Pancreas (tissue), 10 donors: ENCODE measurements around the gene SMURF2. TPM values are rescaled to one million over a fixed set of nuclear protein-coding genes. Genes with fewer than 3 reads are reported as not detected.

Experiments used
- ATAC-seq, 4 donors: fragments of 200-7000 bp; cut with Tn5 transposase; one replicate each; pipeline versions ENCODE4 v1.8.0 to v1.9.1; 2020; ENCODE audit warnings: mild to moderate bottlenecking in 4 of 4, moderate library complexity in 4 of 4
- DNase-seq, 6 donors: peaks; one replicate each; pipeline ENCODE4 v3.0.0-alpha.2; 2020
- FAIRE-seq: peaks from 2 replicates; lab custom pipeline; 2012; peaks lifted over from hg19 to GRCh38; lab: Jason Lieb, UNC
- H3K27ac ChIP-seq, 4 donors: fragments of 200-600 bp; sonication (generic); 1 replicate in 3 of 4; 2 replicates in 1 of 4; pipeline versions ENCODE4 v1.5.0 to v1.8.0; 2020
- H3K27me3 ChIP-seq, 4 donors: fragments of 200-600 bp; one replicate each; pipeline ENCODE4 v1.8.0; 2021
- H3K36me3 ChIP-seq, 3 donors: fragments of 200-600 bp; sonication (generic) in 1 of 3; one replicate each; pipeline versions ENCODE4 v1.5.0 to v1.8.0; 2020 to 2021
- H3K4me1 ChIP-seq, 3 donors: fragments of 200-600 bp; one replicate each; pipeline ENCODE4 v1.8.0; 2021
- H3K4me3 ChIP-seq, 4 donors: fragments of 200-600 bp; sonication (generic) in 2 of 4; one replicate each; pipeline versions ENCODE4 v1.5.0 to v1.8.0; 2020 to 2021
- H3K9me3 ChIP-seq, 4 donors: fragments of 200-600 bp; one replicate each; pipeline ENCODE4 v1.8.0; 2021
- WGBS, 2 donors: extraction: QIAGEN DNeasy Blood & Tissue Kit; methylation state at CpG; one replicate each; pipeline ENCODE4 v1.1.7; 2013; 5-methylcytosine and 5-hydroxymethylcytosine counted together
- intact Hi-C, 3 donors: fragments of 100-400 bp; cut with DNase I; formaldehyde crosslinking; loops; one replicate each; pipeline versions ENCODE4 v1.11.1 to v1.14.2; 2022
- polyA plus RNA-seq, 2 donors: library from polyadenylated mRNA; stranded (reverse); fragments of 200-250 nt; gene quantifications; one replicate each; pipeline ENCODE4 v1.2.3, GENCODE V29; 2013
- total RNA-seq, 6 donors: library from RNA; stranded (reverse); fragmentation: NEBNext Ultra II Directional in 4 of 6; extraction: Animal tissue kit (Norgen Biotek cat#: 25700) in 4 of 6; gene quantifications; one replicate each; pipeline versions ENCODE4 v1.2.1 to v1.2.4, GENCODE V29; 2021 to 2023
- TF ChIP-seq, protein P1 (sequence below), 4 donors: fragments of 200-600 bp; sonication (generic) in 3 of 4; IDR thresholded peaks; one replicate each; pipeline versions ENCODE4 v1.5.0 to v1.8.0; 2021; ENCODE audit warnings: antibody characterized with exemption in 4 of 4
- donor health status: healthy with polysubstance abuse.
- donor health status: DM: no; HTN: no; CAD: no; lungs with moderate emphysema.
- donor health status: DM: no; HTN: no; CAD: no.
- donor health status: control.
- donor health status: control.
- donor health status: Bipolar disorder and iron deficiency.
- donor health status: DM: yes; HTN: yes; CAD: no.
- donor health status: DM: no; HTN: no; CAD: no.
- donor health status: DM: no; HTN: no; CAD: no.
- donor health status: DM: yes; HTN: yes; CAD: no.

SMURF2 gene
- total and polyA plus RNA-seq, 8 donors = 3.0 to 17.1 (median 8.0) TPM

GRCh38 chr17:64657610-64658125 is 4.4 kb downstream of the SMURF2 start:
- FAIRE-seq (no peak), DNase-seq (no peak), ATAC-seq (no peak)
- Histone ChIP-seq H3K9me3 (no peaks in the 10 kb centered on the region), H3K4me3 (no peak overlapping the region), H3K27me3 (no peaks in the 10 kb centered on the region), H3K27ac (no peak overlapping the region), H3K36me3 (no peaks in the 10 kb centered on the region), H3K4me1 (peaks cover 0 to 26% (median 17%) of the 10 kb centered on the region in 3 donors)
- TF ChIP-seq, protein P1, sequence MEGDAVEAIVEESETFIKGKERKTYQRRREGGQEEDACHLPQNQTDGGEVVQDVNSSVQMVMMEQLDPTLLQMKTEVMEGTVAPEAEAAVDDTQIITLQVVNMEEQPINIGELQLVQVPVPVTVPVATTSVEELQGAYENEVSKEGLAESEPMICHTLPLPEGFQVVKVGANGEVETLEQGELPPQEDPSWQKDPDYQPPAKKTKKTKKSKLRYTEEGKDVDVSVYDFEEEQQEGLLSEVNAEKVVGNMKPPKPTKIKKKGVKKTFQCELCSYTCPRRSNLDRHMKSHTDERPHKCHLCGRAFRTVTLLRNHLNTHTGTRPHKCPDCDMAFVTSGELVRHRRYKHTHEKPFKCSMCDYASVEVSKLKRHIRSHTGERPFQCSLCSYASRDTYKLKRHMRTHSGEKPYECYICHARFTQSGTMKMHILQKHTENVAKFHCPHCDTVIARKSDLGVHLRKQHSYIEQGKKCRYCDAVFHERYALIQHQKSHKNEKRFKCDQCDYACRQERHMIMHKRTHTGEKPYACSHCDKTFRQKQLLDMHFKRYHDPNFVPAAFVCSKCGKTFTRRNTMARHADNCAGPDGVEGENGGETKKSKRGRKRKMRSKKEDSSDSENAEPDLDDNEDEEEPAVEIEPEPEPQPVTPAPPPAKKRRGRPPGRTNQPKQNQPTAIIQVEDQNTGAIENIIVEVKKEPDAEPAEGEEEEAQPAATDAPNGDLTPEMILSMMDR (IDR thresholded peaks at IDR 0.05) = no peak
- intact Hi-C loops = loop anchor here in 1 of 3 donors (5.0 kb wide), 1 partner anchor 160 kb away; the partner anchor contains the start of gene POLG2
- 68 to 72% methylated on average over 6 of the region's 6 CpGs for WGBS, 2 donors

DNA sequence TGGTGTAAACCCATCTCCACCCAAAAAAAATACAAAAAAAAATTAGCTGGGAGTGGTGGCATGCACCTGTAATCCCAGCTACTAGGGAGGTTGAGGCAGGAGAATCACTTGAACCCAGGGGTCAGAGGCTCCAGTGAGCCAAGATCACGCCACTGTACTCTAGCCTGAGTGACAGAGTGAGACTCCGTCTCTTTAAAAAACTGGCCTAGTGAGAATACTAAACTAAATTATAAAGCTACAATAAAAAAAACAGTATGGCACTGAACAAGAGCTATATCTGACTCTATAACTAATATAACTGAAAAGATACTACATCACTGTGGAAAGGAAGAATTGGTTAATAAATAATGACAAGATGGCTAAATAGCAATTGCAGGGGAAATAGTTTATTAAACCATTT is 6.4 kb downstream of the SMURF2 start:
- Histone ChIP-seq H3K9me3 (no peaks in the 10 kb centered on the region), H3K27ac (no peak overlapping the region), H3K27me3 (no peaks in the 10 kb centered on the region), H3K36me3 (no peaks in the 10 kb centered on the region), H3K4me1 (peaks cover 0 to 26% (median 17%) of the 10 kb centered on the region in 3 donors), H3K4me3 (no peak overlapping the region)
- TF ChIP-seq, protein P1 (IDR thresholded peaks at IDR 0.05) = no peak
- FAIRE-seq (no peak), DNase-seq (no peak), ATAC-seq (no peak)
- intact Hi-C loops = loop anchor here in 1 of 3 donors (5.0 kb wide), 1 partner anchor 158 kb away; the partner anchor contains the start of gene POLG2
- WGBS, 2 donors = 97 to 98% methylated on average over 2 of the region's 2 CpGs

- TF ChIP-seq, protein P1 (IDR thresholded peaks at IDR 0.05) = no peak
- 87 to 93% methylated on average over 4 of the region's 4 CpGs for WGBS, 2 donors
- no peak for DNase-seq
- no peak overlapping the region for H3K27ac ChIP-seq
- no peak overlapping the region for H3K4me3 ChIP-seq
- FAIRE-seq = no peak
- no peaks in the 10 kb centered on the region for H3K9me3 ChIP-seq
- no peaks in the 10 kb centered on the region for H3K27me3 ChIP-seq
- no peaks in the 10 kb centered on the region for H3K36me3 ChIP-seq
- peaks cover 0 to 18% (median 16%) of the 10 kb centered on the region in 3 donors for H3K4me1 ChIP-seq
- intact Hi-C loops = no loop called here
- no peak for ATAC-seq
Measured at GRCh38 chr17:64653985-64654355, 8.1 kb downstream of the SMURF2 start.

GRCh38 chr17:64653325-64653984 is 8.7 kb downstream of the SMURF2 start:
- intact Hi-C loops = no loop called here
- H3K36me3 ChIP-seq = no peaks in the 10 kb centered on the region
- FAIRE-seq = no peak
- no peak overlapping the region for H3K27ac ChIP-seq
- TF ChIP-seq, protein P1 (IDR thresholded peaks at IDR 0.05) = no peak
- no peak for ATAC-seq
- H3K4me3 ChIP-seq = no peak overlapping the region
- WGBS, 2 donors = 91 to 95% methylated on average over 6 of the region's 6 CpGs
- H3K9me3 ChIP-seq = no peaks in the 10 kb centered on the region
- no peaks in the 10 kb centered on the region for H3K27me3 ChIP-seq
- H3K4me1 ChIP-seq = peaks cover 0 to 16% (median 10%) of the 10 kb centered on the region in 3 donors
- no peak for DNase-seq

- no peak overlapping the region for H3K27ac ChIP-seq
- H3K4me1 ChIP-seq = peaks cover 0 to 4% (median 0%) of the 10 kb centered on the region in 3 donors
- ATAC-seq (no peak), DNase-seq (no peak), FAIRE-seq (no peak)
- TF ChIP-seq, protein P1 (IDR thresholded peaks at IDR 0.05) = no peak
- intact Hi-C loops = no loop called here
- WGBS, 2 donors = 54% methylated on average over 3 of the region's 3 CpGs
- H3K4me3 ChIP-seq = no peak overlapping the region
- H3K27me3 ChIP-seq = no peaks in the 10 kb centered on the region
- H3K36me3 ChIP-seq = no peaks in the 10 kb centered on the region
- H3K9me3 ChIP-seq = no peaks in the 10 kb centered on the region
Measured at GRCh38 chr17:64651889-64652288, 10.2 kb downstream of the SMURF2 start.
